HFF-Myc (cell line): ENCODE measurements around the gene ADSL.

Source experiments
- DNase-seq: peaks from one replicate; pipeline ENCODE4 v3.0.0-alpha.2; 2011; ENCODE audit warnings: low read depth; ENCODE audit errors: extremely low read depth
- H3K4me3 ChIP-seq: replicated peaks from 2 replicates; pipeline ENCODE4 v1.5.1; 2011; ENCODE audit warnings: low read depth, mild to moderate bottlenecking, control low read depth, low read length
- TF ChIP-seq, protein P1 (sequence below): IDR thresholded peaks from 2 replicates; pipeline ENCODE4 v1.5.1; 2012; ENCODE audit warnings: mild to moderate bottlenecking, low read depth, low read length, control low read depth; ENCODE audit errors: missing control alignments

Gene ADSL

DNA sequence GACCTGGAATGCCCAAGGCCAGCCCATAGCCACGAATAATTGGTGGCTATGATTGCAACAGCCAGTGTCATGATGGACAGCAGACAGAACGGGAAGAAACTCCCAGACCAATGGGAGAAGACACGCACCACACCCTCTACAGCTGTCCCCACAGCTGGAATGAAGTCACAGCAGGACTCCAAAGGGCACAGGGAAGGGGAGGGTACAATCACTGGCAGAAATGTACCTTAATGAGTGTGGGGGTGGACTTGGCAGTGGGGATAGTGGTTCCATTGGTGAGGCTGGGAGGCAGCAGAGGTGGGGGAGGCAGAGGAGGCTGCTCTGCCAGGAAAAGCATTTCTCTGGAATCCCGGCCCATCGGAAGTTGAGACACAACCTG is 77.0 kb downstream of the ADSL start:
- TF ChIP-seq, protein P1, sequence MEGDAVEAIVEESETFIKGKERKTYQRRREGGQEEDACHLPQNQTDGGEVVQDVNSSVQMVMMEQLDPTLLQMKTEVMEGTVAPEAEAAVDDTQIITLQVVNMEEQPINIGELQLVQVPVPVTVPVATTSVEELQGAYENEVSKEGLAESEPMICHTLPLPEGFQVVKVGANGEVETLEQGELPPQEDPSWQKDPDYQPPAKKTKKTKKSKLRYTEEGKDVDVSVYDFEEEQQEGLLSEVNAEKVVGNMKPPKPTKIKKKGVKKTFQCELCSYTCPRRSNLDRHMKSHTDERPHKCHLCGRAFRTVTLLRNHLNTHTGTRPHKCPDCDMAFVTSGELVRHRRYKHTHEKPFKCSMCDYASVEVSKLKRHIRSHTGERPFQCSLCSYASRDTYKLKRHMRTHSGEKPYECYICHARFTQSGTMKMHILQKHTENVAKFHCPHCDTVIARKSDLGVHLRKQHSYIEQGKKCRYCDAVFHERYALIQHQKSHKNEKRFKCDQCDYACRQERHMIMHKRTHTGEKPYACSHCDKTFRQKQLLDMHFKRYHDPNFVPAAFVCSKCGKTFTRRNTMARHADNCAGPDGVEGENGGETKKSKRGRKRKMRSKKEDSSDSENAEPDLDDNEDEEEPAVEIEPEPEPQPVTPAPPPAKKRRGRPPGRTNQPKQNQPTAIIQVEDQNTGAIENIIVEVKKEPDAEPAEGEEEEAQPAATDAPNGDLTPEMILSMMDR, result no peak
- DNase-seq, result no peak
- no peak overlapping the region for H3K4me3 ChIP-seq

DNA sequence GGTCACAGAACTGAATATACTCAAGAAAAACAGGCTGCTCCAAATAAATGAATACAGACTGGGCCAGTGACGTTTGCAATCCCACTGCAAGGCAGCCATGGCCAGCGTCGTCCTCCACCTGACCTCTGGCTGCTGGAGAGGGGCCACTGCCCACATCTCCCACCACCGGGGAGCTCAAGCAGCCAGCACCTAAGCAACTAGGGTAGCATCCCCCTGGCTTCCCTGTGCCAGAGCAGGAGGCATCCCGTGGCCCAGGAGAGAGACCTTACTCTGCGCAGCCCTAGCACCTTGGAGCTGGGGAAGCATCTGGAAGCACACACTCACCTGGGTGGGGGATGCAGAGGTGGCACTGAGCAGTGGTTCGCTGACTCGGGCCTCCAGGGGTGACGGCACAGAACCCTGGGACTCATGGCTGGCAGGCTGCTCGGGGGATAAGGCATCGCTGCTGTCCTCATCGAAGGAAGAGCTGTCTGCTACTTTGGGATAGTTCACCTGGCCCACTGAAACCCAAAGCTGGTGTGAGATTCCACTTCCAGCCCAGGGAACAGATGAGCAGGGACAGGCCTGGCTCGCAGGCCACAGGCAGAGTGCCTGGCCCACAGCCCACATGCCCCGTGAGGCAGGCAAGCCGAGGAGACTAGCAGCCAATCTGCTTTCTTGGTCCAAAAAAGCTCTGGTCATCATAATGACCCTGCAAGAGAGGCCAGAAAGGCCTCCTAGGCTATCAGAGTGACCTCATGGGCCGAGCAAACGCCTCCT is 77.8 kb downstream of the ADSL start:
- no peak overlapping the region for H3K4me3 ChIP-seq
- no peak for DNase-seq
- TF ChIP-seq, protein P1, result no peak

DNA sequence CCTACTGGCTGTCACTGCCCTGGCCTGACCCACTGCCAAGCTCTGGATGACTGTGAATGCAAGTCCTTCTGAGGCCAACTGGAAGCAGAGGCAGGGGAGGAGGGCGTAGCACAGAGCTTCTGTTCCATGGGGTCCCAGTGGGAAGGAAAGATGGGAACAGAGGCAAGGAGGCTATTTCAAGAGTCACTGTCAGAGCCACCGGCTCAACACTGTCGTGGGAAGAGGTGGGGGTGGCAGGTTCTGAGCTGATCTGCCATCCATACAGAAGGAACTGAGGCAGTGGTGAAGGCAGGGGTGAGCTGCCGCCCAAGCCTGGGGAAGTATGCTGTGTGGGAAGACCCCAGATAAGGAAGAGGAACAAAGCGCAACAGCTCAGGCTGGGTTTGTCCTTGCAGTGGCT is 78.8 kb downstream of the ADSL start:
- TF ChIP-seq, protein P1, result no peak
- no peak for DNase-seq

DNA sequence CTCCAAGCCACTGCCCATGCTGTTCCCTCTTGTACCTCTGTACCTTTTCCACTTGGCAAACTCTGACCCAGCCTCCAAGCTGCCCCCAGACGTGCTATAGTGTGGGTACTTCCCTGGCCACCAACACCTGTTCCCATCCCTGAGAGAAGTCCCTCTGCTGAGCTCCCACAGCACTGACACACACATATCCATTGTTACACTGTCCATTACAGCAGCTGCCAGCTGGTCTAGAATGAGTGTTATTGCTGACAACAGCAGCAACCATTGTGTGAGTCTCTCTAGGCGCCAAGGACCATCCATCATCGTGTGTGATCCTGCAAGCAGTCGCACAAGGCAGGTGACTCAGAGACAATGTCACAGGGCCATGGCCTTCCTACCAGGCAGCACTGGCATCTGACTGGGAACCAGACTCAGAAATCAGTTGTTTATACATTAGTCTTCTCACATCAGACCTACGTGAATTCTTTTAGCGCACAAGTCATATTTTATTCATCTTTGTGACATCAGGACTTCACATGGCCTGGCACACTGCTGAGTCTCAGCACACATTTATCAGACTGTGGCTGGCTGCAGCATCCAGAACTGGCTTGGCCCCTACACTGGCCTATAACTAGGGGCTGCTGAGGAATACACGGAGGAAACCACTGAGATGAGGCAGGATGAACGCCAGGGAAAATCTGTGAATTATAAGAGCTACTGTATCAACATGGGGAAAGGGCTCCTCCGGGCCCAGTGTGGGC is 80.5 kb downstream of the ADSL start:
- TF ChIP-seq, protein P1, result no peak
- DNase-seq, result no peak
- H3K4me3 ChIP-seq, result no peak overlapping the region

More for the DNA sequence above, 78.8 kb downstream of the ADSL start:
- H3K4me3 ChIP-seq, result no peak overlapping the region

DNA sequence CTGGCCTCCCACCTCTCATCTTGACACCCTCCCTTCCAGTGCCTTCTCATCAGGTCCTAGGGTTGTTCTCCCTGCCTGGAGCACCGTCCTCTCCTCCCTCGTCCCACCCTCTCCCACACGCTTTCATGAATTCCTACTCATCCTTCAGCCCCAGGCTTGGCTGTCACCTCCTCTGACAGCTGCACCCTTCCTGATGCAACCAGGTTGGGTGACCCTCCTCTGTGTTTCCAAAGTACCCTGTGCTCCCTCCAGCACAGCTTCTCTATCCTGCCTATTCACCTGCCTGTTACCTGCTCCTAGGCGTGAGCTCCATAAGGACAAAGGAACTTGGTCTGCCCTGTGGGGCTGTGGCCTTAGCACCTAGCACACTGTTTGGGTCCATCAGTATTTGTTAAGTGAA is 82.5 kb downstream of the ADSL start:
- TF ChIP-seq, protein P1, result no peak
- no peak for DNase-seq
- H3K4me3 ChIP-seq, result no peak overlapping the region

DNA sequence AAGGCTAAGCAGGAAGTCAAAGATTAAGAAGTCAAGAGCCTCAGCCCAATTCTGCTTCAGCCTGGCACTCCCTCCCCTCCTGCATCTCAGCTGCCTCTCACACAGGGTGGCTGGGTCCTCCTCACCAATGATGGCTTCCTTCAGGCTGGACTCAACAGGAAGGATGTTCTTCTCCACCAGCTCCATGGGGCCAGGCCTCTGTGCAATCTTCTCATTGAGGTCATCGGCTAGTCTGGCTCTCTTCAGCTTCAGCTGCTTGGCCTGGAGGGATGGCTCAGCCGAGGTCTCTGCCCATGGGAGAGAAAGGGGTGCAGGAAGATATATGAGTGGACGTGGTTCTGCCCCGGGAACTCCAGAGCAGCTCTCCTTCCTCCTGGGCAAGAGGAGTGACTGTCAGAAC is 83.2 kb downstream of the ADSL start:
- TF ChIP-seq, protein P1, result no peak
- H3K4me3 ChIP-seq, result no peak overlapping the region
- DNase-seq, result no peak
